Panc1 (cell line): ENCODE measurements around the gene GOLGA1. TPM values are rescaled to one million over a fixed set of nuclear protein-coding genes. Genes with fewer than 3 reads are reported as not detected.

Experiments used
- ATAC-seq: fragments of 200-7000 bp; cut with Tn5 transposase; 2 replicates; pipeline ENCODE4 v1.9.1; 2020; ENCODE audit warnings: mild to moderate bottlenecking, moderate library complexity
- BruUV-seq: library from RNA; stranded (reverse); fragments of 400-500 nt; replicated peaks from 2 replicates; lab custom pipeline; 2021; lab: Mats Ljungman, UMichigan
- CTCF ChIA-PET: fragments of 300-600 bp; sonication (Branson Sonifier 250); formaldehyde crosslinking; loops from one replicate; lab custom pipeline; 2022; ENCODE audit warnings: antibody characterized with exemption; lab: Charles Lee
- POLR2A ChIA-PET: fragments of 300-600 bp; sonication (Branson Sonifier 250); formaldehyde crosslinking; loops from one replicate; lab custom pipeline; 2022; ENCODE audit warnings: antibody characterized with exemption; lab: Charles Lee
- DNase-seq: peaks from one replicate; pipeline ENCODE4 v3.0.0-alpha.2; 2010; ENCODE audit warnings: low read depth, low spot score
- H3K27ac ChIP-seq: 2 replicates; pipeline ENCODE4 v1.5.1; 2011; ENCODE audit warnings: mild to moderate bottlenecking, low read length, inconsistent platforms
- H3K27me3 ChIP-seq: fragments of 200-500 bp; sonication (Bioruptor generic); 2 replicates; pipeline ENCODE4 v1.6.0; 2014; ENCODE audit warnings: low read length, inconsistent platforms; ENCODE audit not compliant: control insufficient read depth, insufficient read depth
- H3K36me3 ChIP-seq: fragments of 200-500 bp; sonication (Bioruptor generic); 2 replicates; pipeline ENCODE4 v1.5.1; 2014; ENCODE audit warnings: inconsistent platforms, mild to moderate bottlenecking, low read length, moderate library complexity; ENCODE audit not compliant: control insufficient read depth, insufficient read depth
- H3K4me1 ChIP-seq: 2 replicates; pipeline ENCODE4 v1.5.1; 2011; ENCODE audit warnings: inconsistent platforms, mild to moderate bottlenecking, low read length, moderate library complexity; ENCODE audit not compliant: control insufficient read depth, insufficient read depth
- H3K4me3 ChIP-seq, 2 experiments: 2 replicates each; pipeline ENCODE4 v1.5.1; 2011 to 2012; ENCODE audit warnings: low read depth in 2 of 2, low read length in 2 of 2, mild to moderate bottlenecking in 2 of 2, inconsistent platforms in 1 of 2, moderate library complexity in 1 of 2
- H3K9me3 ChIP-seq: fragments of 200-500 bp; sonication (Bioruptor generic); 2 replicates; pipeline ENCODE4 v1.5.1; 2014; ENCODE audit warnings: low read depth, mild to moderate bottlenecking, inconsistent platforms, low read length, moderate library complexity; ENCODE audit not compliant: control insufficient read depth, insufficient read depth
- CTCF ChIP-seq: fragments of 450-650 bp; IDR thresholded peaks from 2 replicates; pipeline ENCODE4 v1.5.1; 2017; ENCODE audit warnings: mild to moderate bottlenecking
- POLR2AphosphoS5 ChIP-seq: IDR thresholded peaks from 2 replicates; pipeline ENCODE4 v1.6.1; 2012; ENCODE audit warnings: mild to moderate bottlenecking, low read depth, low read length, moderate library complexity
- SIN3A ChIP-seq: IDR thresholded peaks from 2 replicates; pipeline ENCODE4 v1.6.1; 2012; ENCODE audit warnings: low read depth, mild to moderate bottlenecking, low read length, moderate library complexity, borderline replicate concordance; ENCODE audit not compliant: insufficient read depth
- TCF7L2 ChIP-seq: IDR thresholded peaks from 2 replicates; pipeline ENCODE4 v1.6.1; 2011; ENCODE audit warnings: mild to moderate bottlenecking, low read depth, low read length, inconsistent platforms
- in situ Hi-C: cut with HindIII; loops from 2 replicates; pipeline ENCODE4 v1.10.0; 2016; ENCODE audit warnings: low sequenced_read_pairs, low pct_unique_long_range_greater_than_20kb
- intact Hi-C: fragments of 100-400 bp; cut with micrococcal nuclease; formaldehyde crosslinking; loops from one replicate; pipeline ENCODE4 v1.10.0; 2022; ENCODE audit not compliant: unreplicated experiment
- total RNA-seq: library from RNA; stranded (reverse); gene quantifications from one replicate; pipeline ENCODE4 v1.2.1, GENCODE V29; 2021; ENCODE audit not compliant: unreplicated experiment
- TF ChIP-seq, protein P1 (sequence below), 2 experiments: IDR thresholded peaks; 2 replicates each; pipeline ENCODE4 v1.6.1; 2011 to 2012; ENCODE audit warnings: low read depth in 2 of 2, control low read depth in 1 of 2, low read length in 1 of 2, mild to moderate bottlenecking in 1 of 2, moderate library complexity in 1 of 2; ENCODE audit not compliant: insufficient read depth in 1 of 2

GOLGA1 gene
- total RNA-seq, 1 experiment from 2014 or later, result 15.5 TPM

DNA sequence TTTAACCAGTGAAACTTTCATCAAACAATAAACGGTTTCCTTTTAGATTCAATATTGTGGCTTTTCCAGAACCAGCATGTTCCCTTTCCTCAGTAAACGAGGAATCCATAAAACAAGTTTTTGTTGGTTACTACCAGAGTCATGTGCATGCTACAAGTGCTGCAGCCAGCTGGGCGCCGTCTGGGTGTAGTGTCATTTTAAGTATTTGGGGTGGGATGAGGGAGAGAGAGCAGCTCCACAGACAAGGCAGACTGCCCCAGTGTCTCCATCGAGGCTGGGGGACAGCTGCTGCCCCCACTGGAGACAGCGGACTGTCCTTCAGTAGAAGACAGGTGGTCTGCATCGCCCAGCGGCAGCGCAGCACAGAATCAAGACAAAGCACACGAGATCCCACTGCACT is 61.7 kb downstream of the GOLGA1 start:
- Histone ChIP-seq H3K9me3 (no peaks in the 10 kb centered on the region), H3K4me3 (no peak overlapping the region), H3K27me3 (no peaks in the 10 kb centered on the region), H3K36me3 (no peaks in the 10 kb centered on the region; the same call in 1 of the 2 replicates), H3K4me1 (no peaks in the 10 kb centered on the region), H3K27ac (no peak overlapping the region)
- TF ChIP-seq SIN3A, result no peak
- TF ChIP-seq CTCF, result no peak
- no peak for TF ChIP-seq POLR2AphosphoS5
- TF ChIP-seq, protein P1, sequence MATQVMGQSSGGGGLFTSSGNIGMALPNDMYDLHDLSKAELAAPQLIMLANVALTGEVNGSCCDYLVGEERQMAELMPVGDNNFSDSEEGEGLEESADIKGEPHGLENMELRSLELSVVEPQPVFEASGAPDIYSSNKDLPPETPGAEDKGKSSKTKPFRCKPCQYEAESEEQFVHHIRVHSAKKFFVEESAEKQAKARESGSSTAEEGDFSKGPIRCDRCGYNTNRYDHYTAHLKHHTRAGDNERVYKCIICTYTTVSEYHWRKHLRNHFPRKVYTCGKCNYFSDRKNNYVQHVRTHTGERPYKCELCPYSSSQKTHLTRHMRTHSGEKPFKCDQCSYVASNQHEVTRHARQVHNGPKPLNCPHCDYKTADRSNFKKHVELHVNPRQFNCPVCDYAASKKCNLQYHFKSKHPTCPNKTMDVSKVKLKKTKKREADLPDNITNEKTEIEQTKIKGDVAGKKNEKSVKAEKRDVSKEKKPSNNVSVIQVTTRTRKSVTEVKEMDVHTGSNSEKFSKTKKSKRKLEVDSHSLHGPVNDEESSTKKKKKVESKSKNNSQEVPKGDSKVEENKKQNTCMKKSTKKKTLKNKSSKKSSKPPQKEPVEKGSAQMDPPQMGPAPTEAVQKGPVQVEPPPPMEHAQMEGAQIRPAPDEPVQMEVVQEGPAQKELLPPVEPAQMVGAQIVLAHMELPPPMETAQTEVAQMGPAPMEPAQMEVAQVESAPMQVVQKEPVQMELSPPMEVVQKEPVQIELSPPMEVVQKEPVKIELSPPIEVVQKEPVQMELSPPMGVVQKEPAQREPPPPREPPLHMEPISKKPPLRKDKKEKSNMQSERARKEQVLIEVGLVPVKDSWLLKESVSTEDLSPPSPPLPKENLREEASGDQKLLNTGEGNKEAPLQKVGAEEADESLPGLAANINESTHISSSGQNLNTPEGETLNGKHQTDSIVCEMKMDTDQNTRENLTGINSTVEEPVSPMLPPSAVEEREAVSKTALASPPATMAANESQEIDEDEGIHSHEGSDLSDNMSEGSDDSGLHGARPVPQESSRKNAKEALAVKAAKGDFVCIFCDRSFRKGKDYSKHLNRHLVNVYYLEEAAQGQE (IDR thresholded peaks at IDR 0.05; ENCODE audit: insufficient read depth in 1 of 2, low read depth in 2 of 2, low read length in 1 of 2), result no peak
- no peak for TF ChIP-seq TCF7L2
- BruUV-seq, result no TSS peak
- ATAC-seq (no peak), DNase-seq (no peak)
- POLR2A ChIA-PET, result no interaction called here
- in situ Hi-C loops (no loop called here), intact Hi-C loops (no loop called here)
- CTCF ChIA-PET, result no interaction called here

DNA sequence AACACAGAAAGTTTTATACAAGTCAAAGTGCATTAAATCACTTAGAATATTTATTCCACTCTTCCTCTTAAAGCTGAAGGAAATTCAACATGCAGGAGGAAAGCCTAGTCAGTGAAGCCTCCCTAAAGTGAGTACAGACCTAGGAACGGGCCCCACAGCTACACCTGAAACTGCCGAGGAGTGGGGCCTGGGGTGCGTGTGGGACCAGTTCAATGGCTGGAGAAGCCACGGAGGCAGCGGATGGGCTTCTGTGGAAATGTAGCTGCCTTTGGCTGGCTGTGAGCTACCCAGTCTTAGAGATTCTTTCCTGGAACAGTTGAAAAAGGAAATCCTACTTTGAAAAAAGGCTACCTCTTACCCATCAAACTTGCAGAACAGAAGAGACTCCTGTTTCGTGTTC is 62.4 kb downstream of the GOLGA1 start:
- Histone ChIP-seq H3K4me3 (no peak overlapping the region), H3K27me3 (no peaks in the 10 kb centered on the region), H3K4me1 (no peaks in the 10 kb centered on the region), H3K36me3 (no peaks in the 10 kb centered on the region; the same call in 1 of the 2 replicates), H3K9me3 (no peaks in the 10 kb centered on the region), H3K27ac (no peak overlapping the region)
- intact Hi-C loops, result no loop called here
- no peak for DNase-seq
- BruUV-seq, result no TSS peak
- ChIA-PET POLR2A (no interaction called here), CTCF (no interaction called here)
- in situ Hi-C loops, result no loop called here
- TF ChIP-seq CTCF, result no peak
- no peak for TF ChIP-seq SIN3A
- no peak for TF ChIP-seq POLR2AphosphoS5
- TF ChIP-seq, protein P1 (IDR thresholded peaks at IDR 0.05; ENCODE audit: insufficient read depth in 1 of 2, low read depth in 2 of 2, low read length in 1 of 2), result no peak
- no peak for TF ChIP-seq TCF7L2
- ATAC-seq, result no peak
